GM19035 (cell line): ENCODE data around the gene TPM3.
"Not testable (repeated sequence)": the region's sequence is repeated elsewhere in the genome, so short reads cannot be mapped to it uniquely, and the experiment has no call there.

Source experiments
- ATAC-seq: cut with Tn5 transposase; IDR thresholded peaks from one replicate; pipeline ENCODE4 v1.9.1; 2021; ENCODE audit not compliant: unreplicated experiment

TPM3 gene

DNA sequence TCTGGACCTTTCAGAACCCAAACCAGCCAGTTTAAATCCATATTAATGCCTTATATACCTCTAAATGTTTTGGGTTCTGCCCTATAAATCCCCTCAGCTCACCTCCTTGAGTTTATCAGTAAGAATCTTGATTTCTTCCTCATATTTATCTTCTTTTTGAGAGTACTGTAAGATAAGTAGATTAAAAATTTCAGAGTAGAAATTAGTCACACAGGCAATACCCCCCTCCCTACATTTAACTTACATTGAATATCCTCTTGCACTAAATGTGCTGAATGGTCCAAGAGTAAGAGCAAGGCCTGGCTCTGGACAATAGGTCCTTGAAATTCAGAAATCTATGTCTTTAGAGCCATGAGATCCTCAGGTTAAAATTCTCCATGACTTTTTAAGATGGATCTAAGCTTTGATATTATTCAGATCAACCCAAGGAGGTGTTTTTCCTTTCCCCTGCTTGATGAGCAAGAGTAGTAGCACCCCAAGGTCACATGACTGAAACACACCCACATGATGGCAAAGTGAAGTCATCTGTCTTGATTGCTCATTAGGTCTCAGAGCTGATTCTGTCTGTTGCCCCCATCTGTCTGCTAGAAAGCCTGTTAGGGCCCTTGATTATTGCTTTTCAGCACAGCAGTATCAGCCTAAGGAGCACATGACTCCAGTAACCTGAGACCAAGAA, 21.2 kb downstream of the TPM3 start:
- no peak for ATAC-seq

DNA sequence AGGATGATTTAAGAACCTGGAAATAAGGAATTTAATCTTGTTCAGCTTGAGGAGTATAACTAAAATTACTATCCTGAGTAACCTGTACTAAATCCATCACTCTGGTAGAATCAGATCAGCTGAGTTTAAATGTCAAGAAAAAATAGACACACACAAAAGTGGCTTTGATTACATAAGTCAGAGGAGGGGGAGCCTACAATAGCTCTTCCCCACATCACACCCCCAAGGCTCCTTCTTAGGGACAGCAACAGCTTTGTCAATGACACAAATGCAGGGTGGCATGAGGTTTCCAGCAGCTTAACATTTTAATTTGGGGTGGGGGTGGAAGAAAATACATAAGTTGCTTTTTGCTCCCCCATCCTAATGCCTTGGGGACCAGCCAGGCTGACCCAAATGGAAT, 24.4 kb downstream of the TPM3 start:
- no peak for ATAC-seq

DNA sequence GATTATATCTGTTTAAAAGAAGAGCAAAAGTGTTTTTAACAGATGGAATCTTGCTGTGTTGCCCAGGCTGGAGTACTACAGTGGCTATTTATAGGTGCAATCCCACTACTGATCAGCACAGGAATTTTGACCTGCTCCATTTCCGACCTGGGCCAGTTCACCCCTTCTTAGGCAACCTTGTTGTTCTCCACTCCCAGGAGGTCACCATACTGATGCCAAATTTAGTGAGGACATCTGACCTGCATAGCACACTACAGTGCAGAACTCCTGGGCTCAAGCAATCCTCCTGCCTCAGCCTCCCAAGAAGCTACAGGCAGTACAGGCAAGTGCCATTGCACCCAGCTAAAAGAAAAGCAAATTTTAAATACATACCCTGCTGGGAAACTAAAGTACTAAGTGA, 25.7 kb downstream of the TPM3 start:
- no peak for ATAC-seq

DNA sequence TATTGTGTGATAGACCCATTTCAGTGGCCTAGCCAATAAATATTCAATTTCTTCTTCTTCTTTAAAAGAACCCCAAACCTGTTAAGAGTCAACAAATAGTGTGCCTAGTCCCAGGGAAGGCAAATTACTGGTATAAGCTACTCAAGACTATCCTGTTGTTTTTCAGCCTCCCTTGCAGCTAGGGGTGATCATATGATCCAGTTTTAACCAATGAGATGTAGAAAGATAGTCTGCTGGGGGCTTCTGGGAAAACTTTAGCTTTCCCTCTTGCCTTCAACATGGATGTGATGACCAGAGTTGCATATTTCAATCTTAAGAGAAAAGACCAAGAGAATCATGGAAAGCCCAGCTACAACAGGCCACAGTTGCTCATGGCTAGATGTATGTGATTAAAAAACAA, 32.3 kb downstream of the TPM3 start:
- no peak for ATAC-seq

- ATAC-seq = peak; percentile 29
These were observed 33.4 kb downstream of the TPM3 start for GRCh38 chr1:154158307-154159125.

GRCh38 chr1:154157520-154158306, 34.2 kb downstream of the TPM3 start:
- ATAC-seq = peak; percentile 78

- ATAC-seq = no peak
These were observed 36.6 kb downstream of the TPM3 start for GRCh38 chr1:154155251-154155650.

DNA sequence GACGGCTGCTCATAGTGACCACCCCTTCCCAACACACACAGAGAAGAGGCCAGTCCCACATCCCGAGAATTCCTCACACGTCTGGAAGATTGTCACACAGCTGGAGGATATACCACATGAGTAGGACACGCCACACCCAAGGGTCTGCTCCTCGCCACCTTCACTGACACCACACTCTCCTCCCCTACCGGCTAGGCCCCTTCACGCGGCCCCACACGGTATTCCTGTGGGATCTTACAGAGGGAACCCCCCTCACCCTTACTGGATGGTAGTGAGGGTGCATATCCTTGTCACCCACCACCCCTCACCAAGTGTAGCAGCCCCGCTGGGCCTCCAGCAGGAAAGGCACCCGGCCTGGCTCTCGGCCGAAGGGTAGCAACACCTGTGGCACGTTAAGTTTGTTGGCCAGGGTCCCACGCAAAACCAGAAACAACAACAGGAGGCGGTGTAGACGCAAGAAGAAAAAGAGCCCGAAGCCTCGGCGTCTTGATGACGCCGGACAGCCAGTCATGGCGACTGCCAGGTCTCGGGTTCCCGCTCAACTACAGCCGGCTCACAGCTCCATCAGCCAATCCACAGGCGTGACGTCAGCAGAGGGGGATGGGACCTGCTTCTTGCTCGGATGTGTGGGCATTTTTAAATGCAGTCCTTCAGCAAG, 37.2 kb downstream of the TPM3 start, which contains the start of gene NUP210L:
Gene NUP210L, minus strand, starts transcription at position 540 of the 658 bp plus-strand sequence.
- no peak for ATAC-seq

DNA sequence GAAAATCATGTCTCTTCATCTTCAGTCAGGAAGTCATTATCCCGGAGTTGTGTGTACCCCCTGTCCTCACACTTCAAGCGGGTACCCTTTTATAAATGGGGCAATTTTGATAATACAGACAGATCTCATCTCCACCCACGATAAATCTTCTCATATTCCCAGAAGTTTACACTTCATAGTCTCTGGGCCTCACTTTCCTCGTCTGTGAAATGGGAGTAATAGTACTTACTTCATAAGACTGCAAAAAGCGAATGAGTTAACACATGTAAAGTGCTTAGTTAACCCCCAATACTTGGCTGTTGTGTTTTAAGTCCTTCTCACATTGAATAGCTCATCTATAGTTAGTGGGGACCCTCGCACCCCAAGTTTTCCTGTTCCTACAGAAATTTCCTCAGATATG, 37.8 kb downstream of the TPM3 start:
- no peak for ATAC-seq

- ATAC-seq = no peak
These were observed 40.6 kb downstream of the TPM3 start for GRCh38 chr1:154151311-154151710.

- ATAC-seq = no peak
These were observed 43.1 kb downstream of the TPM3 start for GRCh38 chr1:154148807-154149206.

GRCh38 chr1:154147505-154147904, 44.4 kb downstream of the TPM3 start:
- not testable (repeated sequence) for ATAC-seq

DNA sequence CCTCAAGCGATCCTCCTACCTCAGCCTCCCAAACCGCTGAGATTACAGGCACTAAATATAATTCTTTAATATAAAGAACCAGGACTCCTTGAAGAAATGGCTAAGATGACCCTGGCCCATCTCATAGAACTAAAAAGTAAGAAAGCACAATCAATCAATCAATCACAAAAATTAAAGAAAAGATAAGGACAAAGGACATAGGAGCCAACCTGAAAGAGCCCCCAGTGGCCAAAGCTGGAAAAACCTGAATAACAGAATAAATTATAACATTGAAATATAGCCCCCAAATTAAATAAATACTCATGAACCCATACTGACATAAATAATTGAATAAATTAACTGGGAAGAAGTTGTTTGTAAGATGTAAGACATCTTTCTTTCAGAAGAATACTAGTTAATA, 45.9 kb downstream of the TPM3 start:
- no peak for ATAC-seq

DNA sequence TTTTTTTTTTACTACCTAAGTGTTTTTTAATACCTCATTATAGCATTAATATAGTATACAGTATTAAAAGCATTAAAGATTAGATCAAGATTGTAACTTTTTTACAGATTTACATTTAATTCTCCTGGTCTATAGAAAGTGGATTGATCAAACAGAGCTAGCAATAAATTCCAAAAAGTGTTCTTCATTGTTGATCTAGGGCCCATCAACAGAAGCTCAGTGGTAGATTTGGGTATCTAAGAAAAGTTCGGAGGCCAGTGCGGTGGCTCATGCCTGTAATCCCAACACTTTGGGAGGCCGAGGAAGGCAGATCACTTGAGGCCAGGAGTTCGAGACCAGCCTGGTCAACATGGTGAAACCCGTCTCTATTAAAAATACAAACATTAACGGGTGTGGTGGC, 49.5 kb downstream of the TPM3 start:
- ATAC-seq = no peak

DNA sequence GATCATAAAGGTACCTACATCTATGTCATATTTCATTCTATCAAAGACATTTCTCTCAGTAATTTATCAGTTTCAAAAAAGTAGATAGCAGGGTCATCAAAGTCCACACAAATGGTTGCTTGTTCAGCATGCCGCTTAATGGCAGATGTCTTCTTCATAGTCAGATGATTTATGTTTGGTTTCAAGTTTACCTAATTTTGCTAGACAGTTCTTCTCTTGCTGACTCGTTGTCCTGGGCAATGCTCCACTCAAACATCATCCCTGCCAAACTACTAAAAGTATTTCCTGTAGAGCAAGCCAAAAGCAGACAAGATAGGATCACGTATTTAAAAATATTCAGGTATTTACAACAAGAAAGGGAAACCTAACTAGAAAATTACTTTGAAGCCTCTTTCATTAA, 50.7 kb downstream of the TPM3 start:
- no peak for ATAC-seq

GRCh38 chr1:154137888-154138287, 54.0 kb downstream of the TPM3 start:
- ATAC-seq = no peak

GRCh38 chr1:154133256-154133655, 58.6 kb downstream of the TPM3 start:
- ATAC-seq = no peak

- ATAC-seq = no peak
These were observed 62.4 kb downstream of the TPM3 start for GRCh38 chr1:154129391-154129970.

- not testable (repeated sequence) for ATAC-seq
These were observed 68.7 kb downstream of the TPM3 start for GRCh38 chr1:154123205-154123604.

- ATAC-seq = no peak
These were observed 74.3 kb downstream of the TPM3 start for GRCh38 chr1:154117642-154118041.

GRCh38 chr1:154115180-154115579, 76.7 kb downstream of the TPM3 start:
- no peak for ATAC-seq
